ENCODE measurements around the gene WIZ. TPM values are rescaled to one million over a fixed set of nuclear protein-coding genes. Genes with fewer than 3 reads are reported as not detected.

The WIZ gene
- total and polyA plus RNA-seq, 2 experiments from 2014 or later, result 8.9 to 39.5 TPM

DNA sequence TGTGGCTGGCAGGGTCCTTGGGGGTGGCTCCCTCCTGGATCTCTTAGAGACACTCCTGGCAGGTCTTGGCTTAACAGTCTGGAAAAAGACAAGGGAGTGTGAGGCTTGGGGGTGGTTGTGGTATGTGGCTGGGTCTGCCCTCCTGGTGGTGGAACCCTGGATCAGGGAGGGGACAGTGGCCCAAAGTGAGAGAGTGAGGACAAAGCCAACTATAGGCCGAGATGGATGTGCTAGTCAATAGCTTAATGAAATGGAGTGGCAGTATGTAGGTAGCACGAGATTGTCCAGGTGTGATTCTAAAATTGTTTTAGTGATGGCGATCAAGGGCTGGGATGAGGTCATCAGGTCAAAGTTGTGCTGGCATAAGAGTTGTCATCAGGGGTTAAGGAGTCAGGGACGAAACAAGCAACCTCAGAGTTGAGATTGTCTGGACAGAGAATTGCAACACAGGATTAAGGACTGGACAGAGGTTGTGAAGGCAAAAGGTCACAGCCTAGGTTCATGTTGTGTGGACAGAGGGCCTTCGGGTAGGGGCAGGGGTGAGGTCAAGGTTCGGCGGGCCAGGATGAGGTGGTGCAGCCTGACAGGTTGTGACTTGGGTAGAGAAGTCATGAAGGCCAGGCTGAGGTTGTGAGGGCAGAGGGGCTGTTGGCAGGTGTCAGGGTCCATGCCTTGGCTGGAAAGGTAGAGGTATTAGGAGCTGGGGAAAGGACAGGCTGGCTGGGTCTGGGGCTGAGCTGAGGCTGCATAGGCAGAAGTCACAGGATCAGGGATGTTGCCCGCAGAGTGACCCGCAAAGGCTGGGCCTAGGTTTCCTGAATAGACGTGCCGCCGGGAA is 19.1 kb upstream of the WIZ start:
- Histone ChIP-seq H3K9me2 (ENCODE audit: insufficient read depth) (no peaks in the 10 kb centered on the region), H3K27me3 (ENCODE audit: insufficient read depth) (peaks cover 55% of the 10 kb centered on the region), H3K4me1 (ENCODE audit: insufficient read depth) (no peaks in the 10 kb centered on the region; the same call in 1 of the 2 replicates), H3K27ac (ENCODE audit: low read depth) (no peak overlapping the region), H3F3A (replicated peaks; ENCODE audit: low read depth) (no peaks in the 10 kb centered on the region; the same call in 1 of the 2 replicates), H3K4me2 (peak overlapping the region; percentile 84), H2AFZ (peak overlapping the region; percentile 91; the same call in 1 of the 2 replicates), H4K20me1 (replicated peaks; ENCODE audit: insufficient read depth) (no peaks in the 10 kb centered on the region), H3K4me3 (peak overlapping the region; percentile 71; the same call in 1 of the 2 replicates), H3K79me2 (replicated peaks; ENCODE audit: insufficient read depth) (no peaks in the 10 kb centered on the region), H3K36me3 (ENCODE audit: insufficient read depth) (no peaks in the 10 kb centered on the region)
- no peaks in the 10 kb centered on the region for H3K36me3 Mint-ChIP-seq (ENCODE audit: low read depth)
- H3K27me3 Mint-ChIP-seq (ENCODE audit: insufficient read depth, low read depth, poor library complexity), result peaks cover 39% of the 10 kb centered on the region
- TF ChIP-seq, protein P1, sequence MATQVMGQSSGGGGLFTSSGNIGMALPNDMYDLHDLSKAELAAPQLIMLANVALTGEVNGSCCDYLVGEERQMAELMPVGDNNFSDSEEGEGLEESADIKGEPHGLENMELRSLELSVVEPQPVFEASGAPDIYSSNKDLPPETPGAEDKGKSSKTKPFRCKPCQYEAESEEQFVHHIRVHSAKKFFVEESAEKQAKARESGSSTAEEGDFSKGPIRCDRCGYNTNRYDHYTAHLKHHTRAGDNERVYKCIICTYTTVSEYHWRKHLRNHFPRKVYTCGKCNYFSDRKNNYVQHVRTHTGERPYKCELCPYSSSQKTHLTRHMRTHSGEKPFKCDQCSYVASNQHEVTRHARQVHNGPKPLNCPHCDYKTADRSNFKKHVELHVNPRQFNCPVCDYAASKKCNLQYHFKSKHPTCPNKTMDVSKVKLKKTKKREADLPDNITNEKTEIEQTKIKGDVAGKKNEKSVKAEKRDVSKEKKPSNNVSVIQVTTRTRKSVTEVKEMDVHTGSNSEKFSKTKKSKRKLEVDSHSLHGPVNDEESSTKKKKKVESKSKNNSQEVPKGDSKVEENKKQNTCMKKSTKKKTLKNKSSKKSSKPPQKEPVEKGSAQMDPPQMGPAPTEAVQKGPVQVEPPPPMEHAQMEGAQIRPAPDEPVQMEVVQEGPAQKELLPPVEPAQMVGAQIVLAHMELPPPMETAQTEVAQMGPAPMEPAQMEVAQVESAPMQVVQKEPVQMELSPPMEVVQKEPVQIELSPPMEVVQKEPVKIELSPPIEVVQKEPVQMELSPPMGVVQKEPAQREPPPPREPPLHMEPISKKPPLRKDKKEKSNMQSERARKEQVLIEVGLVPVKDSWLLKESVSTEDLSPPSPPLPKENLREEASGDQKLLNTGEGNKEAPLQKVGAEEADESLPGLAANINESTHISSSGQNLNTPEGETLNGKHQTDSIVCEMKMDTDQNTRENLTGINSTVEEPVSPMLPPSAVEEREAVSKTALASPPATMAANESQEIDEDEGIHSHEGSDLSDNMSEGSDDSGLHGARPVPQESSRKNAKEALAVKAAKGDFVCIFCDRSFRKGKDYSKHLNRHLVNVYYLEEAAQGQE (IDR thresholded peaks at IDR 0.05; ENCODE audit: unreplicated experiment), result no peak
- TF ChIP-seq ZNF331 (CRISPR knock-in tag; IDR thresholded peaks at IDR 0.05; ENCODE audit: low read depth) (no peak), JUNB (IDR thresholded peaks at IDR 0.05; ENCODE audit: unreplicated experiment) (no peak), CREB1 (CRISPR knock-in tag; IDR thresholded peaks at IDR 0.05; ENCODE audit: low read depth) (no peak)
- peak overlapping the region; percentile 68 for H3K4me3 Mint-ChIP-seq
- DNase-seq (ENCODE audit: low spot score), result no peak
- peaks cover 5% of the 10 kb centered on the region; the same call in 1 of the 3 replicates for H3K4me1 Mint-ChIP-seq
- ATAC-seq, result no peak
- no peak overlapping the region for H3K27ac Mint-ChIP-seq
- H3K9me3 Mint-ChIP-seq, result peaks cover 25% of the 10 kb centered on the region

DNA sequence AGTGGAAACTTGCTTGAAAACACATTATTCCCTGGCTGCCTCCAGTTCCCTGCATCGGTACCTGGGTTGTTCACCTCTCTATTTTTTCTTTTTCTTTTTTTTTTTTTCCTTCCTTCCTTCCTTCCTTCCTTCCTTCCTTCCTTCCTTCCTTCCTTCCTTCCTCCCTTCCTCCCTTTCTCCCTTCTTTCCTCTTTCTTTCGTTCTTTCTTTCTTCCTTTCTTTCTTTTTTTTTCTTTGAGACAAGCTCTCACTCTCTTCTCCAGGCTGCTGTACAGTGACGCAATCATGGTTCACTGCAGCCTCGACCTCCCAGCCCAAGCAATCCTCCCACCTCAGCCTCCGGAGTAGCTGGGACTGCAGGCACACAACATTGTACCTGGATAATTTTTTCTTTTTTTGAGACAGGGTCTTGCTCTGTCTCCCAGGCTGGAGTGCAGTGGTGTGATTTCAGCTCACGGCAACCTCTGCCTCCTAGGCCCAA is 18.0 kb upstream of the WIZ start:
- H3K27me3 ChIP-seq (ENCODE audit: insufficient read depth), result peaks cover 55% of the 10 kb centered on the region
- H3K36me3 ChIP-seq (ENCODE audit: insufficient read depth), result no peaks in the 10 kb centered on the region
- H4K20me1 ChIP-seq (replicated peaks; ENCODE audit: insufficient read depth), result no peaks in the 10 kb centered on the region
- Mint-ChIP-seq H3K4me1 (peaks cover 5% of the 10 kb centered on the region; the same call in 2 of the 3 replicates), H3K9me3 (peaks cover 16% of the 10 kb centered on the region), H3K27ac (no peak overlapping the region), H3K27me3 (ENCODE audit: insufficient read depth, low read depth, poor library complexity) (peaks cover 39% of the 10 kb centered on the region), H3K36me3 (ENCODE audit: low read depth) (no peaks in the 10 kb centered on the region), H3K4me3 (no peak overlapping the region)
- no peak overlapping the region for H3K4me3 ChIP-seq
- H3F3A ChIP-seq (replicated peaks; ENCODE audit: low read depth), result no peaks in the 10 kb centered on the region; the same call in 1 of the 2 replicates
- no peak overlapping the region for H2AFZ ChIP-seq
- no peak for DNase-seq (ENCODE audit: low spot score)
- no peak for ATAC-seq
- no peaks in the 10 kb centered on the region; the same call in 1 of the 2 replicates for H3K4me1 ChIP-seq (ENCODE audit: insufficient read depth)
- H3K27ac ChIP-seq (ENCODE audit: low read depth), result no peak overlapping the region
- no peaks in the 10 kb centered on the region for H3K79me2 ChIP-seq (replicated peaks; ENCODE audit: insufficient read depth)
- H3K9me2 ChIP-seq (ENCODE audit: insufficient read depth), result no peaks in the 10 kb centered on the region
- no peak overlapping the region for H3K4me2 ChIP-seq
- TF ChIP-seq ZNF331 (CRISPR knock-in tag; IDR thresholded peaks at IDR 0.05; ENCODE audit: low read depth) (no peak), CREB1 (CRISPR knock-in tag; IDR thresholded peaks at IDR 0.05; ENCODE audit: low read depth) (no peak), EZH2 (IDR thresholded peaks at IDR 0.05; ENCODE audit: low read depth, unreplicated experiment) (no peak), ZNF114 (CRISPR knock-in tag; IDR thresholded peaks at IDR 0.05) (no peak), STAT1 (IDR thresholded peaks at IDR 0.05; ENCODE audit: unreplicated experiment) (no peak)
- TF ChIP-seq, protein P1 (IDR thresholded peaks at IDR 0.05; ENCODE audit: unreplicated experiment), result no peak
- TF ChIP-seq, protein P2, sequence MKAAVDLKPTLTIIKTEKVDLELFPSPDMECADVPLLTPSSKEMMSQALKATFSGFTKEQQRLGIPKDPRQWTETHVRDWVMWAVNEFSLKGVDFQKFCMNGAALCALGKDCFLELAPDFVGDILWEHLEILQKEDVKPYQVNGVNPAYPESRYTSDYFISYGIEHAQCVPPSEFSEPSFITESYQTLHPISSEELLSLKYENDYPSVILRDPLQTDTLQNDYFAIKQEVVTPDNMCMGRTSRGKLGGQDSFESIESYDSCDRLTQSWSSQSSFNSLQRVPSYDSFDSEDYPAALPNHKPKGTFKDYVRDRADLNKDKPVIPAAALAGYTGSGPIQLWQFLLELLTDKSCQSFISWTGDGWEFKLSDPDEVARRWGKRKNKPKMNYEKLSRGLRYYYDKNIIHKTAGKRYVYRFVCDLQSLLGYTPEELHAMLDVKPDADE (IDR thresholded peaks at IDR 0.05), result no peak
- TF ChIP-seq, protein P3, sequence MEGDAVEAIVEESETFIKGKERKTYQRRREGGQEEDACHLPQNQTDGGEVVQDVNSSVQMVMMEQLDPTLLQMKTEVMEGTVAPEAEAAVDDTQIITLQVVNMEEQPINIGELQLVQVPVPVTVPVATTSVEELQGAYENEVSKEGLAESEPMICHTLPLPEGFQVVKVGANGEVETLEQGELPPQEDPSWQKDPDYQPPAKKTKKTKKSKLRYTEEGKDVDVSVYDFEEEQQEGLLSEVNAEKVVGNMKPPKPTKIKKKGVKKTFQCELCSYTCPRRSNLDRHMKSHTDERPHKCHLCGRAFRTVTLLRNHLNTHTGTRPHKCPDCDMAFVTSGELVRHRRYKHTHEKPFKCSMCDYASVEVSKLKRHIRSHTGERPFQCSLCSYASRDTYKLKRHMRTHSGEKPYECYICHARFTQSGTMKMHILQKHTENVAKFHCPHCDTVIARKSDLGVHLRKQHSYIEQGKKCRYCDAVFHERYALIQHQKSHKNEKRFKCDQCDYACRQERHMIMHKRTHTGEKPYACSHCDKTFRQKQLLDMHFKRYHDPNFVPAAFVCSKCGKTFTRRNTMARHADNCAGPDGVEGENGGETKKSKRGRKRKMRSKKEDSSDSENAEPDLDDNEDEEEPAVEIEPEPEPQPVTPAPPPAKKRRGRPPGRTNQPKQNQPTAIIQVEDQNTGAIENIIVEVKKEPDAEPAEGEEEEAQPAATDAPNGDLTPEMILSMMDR (conservative IDR thresholded peaks at IDR 0.05; ENCODE audit: low read depth in 2 of 2), result no peak
